SW480 (cell line): ENCODE data around the gene USP48.
"Not testable (repeated sequence)": the region's sequence is repeated elsewhere in the genome, so short reads cannot be mapped to it uniquely, and the experiment has no call there.

Source experiments
- DNase-seq: peaks from one replicate; pipeline ENCODE4 v3.0.0-alpha.2; 2016; ENCODE audit warnings: low spot score

USP48 gene

DNA sequence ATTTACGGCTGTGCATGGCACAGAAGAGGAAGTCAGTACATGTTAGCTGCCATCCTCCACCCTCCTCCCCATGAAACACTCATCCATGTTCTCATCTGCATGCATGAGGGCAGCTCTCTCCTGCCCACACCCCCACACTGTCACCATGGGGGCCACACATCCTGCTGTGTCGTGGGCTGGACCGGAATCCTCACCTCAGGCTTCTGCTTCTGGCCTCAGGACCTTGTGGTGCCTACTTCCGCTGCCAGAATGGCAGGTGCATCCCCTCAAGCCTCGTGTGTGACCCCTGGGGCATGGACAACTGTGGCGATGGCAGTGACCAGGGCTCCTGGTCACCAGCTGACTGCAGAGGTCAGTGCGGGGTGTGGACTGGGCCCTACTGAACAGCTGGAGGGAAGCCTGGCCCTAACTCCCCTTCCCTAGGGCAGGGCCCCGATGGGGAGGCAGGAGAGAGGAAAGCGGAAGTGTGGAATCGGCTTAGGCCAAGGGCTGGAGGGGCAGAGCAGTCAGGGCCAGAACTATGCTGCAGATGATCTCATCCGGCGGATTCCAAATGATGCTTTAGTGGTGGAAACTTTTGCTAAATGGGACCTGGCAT lies 32.9 kb upstream of the USP48 start:
- DNase-seq: no peak

GRCh38 chr1:21814981-21815582 lies 32.1 kb upstream of the USP48 start:
- DNase-seq: no peak

DNA sequence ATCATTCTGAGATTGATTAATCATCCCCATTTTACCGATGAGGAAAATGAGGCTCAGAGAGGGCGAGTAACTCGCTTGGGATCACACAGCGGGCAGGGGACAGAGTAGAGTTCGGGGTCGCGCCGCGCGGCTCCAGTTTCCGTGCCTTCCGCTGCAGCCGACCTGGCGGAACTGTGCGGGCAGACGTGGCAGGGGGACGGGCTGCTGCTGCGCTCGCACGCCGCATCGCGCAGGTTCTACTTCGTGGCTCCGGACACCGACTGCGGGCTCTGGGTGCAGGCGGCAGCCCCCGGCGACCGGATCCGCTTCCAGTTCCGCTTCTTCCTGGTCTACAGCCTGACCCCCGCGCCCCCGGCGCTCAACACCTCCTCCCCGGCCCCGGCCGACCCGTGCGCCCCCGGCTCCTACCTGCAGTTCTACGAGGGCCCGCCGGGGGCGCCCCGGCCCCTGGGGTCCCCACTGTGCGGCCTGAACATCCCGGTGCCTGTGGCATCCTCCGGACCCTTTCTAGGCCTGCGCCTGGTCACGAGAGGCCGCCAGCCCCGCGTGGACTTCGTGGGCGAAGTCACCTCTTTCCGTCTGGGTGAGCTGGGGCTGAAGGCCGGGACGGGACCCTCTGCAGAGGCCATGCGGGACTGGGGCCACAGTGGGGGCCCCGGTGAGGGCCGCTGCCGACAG lies 31.4 kb upstream of the USP48 start:
- no peak for DNase-seq

DNA sequence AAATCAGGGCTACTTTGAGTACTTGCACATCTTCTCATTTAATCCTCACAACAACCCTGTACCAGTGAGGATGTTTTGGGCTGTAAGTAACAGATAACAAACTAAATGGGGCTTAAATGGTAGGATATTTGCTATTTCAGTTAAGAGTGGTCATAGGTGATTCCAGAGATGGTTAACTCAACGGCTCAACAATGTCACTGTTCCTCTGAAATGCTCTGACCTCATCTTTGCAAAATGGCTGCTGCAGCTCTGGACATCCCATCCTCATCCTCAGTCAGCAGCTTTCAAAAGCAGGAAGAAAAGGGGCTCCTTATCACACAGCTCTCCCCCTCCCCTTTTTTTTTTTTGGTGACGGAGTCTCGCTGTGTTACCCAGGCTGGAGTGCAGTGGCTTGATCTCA lies 30.6 kb upstream of the USP48 start:
- no peak for DNase-seq

DNA sequence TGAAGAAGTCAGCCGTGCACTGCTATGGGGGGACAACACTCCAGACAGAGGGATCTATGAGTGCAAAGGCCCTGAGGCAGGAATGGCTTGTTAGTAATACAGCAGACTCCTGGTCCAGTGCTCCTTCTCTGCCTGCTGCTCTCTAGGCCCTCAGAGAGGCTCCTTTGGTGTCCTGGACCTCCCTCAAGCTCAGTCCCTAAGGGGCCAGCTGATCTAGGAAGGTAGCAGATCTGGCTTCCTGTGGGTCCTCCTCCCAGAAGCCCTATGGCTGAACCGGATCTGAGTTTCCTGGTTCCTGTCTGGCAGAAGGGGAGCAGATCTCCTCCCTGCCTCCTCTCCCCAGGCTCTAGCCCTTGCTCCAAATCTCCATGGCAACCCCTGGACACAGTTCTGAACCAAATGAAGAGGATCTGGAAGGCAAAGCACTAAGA lies 28.9 kb upstream of the USP48 start, which contains the start of gene LDLRAD2:
Gene LDLRAD2 (plus strand): TSS at position 391 of the 431 bp plus-strand sequence. CDS start 187 bp downstream, outside the sequence.
- no peak for DNase-seq

GRCh38 chr1:21804536-21804935 lies 21.6 kb upstream of the USP48 start:
- DNase-seq: no peak

DNA sequence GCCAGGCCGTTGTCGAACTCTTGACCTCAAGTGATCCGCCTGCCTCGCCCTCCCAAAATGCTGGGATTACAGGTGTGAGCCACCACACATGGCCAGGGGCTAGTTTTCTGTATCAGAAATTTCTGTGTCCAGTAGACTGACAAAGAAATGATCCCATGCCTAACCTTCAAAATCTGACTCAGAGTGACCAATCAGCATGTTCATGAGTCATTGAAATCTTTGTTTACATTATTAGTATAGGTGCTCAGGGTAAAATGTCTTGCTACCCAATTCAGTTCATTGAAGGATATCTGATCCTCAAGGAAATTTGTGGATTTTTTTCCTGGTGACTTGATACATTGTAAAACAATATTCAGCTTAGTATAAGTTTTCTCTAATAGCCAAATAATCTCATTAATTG lies 18.2 kb upstream of the USP48 start:
- peak; percentile 17 for DNase-seq

DNA sequence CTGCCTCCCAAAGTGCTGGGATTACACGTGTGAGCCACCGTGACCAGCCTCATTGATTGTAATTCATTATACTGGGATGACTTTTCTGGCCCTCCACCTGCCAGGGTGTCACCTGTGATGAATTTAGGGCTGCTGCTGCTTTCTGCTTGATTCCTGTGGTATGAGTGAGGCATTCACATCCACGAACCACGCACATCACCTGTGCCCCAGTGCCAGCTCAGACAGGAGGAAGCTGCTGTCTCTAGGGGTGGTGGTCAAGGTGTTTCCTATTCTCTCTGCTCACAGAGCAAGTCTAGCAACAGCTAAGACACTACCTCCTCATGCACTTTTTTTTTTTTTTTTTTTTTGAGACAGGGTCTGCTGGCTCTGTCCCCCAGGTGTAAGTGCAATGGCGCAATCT lies 16.8 kb upstream of the USP48 start:
- no peak for DNase-seq

DNA sequence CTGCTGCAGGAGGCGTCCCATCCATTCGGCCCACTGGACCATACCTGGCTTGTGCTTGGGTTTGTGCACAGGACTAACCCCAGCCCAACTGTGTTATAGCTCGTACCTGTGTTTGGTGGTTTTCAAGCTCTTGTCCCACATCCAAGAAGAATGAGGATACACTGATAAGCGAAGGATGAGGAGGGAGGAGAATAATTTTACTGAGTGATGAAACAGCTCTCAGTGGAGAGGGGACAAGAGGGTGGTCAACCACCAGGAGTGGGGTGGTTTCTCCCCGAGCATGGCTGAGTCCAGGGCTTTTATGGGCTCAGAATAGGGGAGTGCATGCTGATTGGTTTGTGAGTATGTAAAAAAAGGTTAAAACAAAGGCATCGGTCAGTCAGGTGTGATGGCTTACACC lies 12.1 kb upstream of the USP48 start:
- DNase-seq: no peak

DNA sequence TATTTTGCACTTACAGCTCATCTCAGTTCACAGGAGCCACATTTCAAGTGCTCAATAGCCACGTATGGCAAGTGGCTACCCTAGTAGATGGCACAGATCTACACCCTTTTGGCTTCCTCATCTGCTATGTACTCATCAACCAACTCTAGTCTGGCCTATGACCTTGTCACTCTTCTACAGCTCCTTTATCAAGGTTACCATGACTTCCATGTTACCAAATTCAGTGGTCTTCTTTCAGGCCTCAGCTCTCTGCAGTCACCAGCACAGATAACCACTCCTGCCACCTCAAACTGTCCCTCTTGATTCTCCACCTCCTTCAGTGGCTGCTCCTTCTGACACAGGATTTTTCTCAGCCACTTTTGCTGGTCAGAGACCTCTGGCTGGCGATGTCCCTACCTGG lies 11.7 kb upstream of the USP48 start:
- no peak for DNase-seq

DNA sequence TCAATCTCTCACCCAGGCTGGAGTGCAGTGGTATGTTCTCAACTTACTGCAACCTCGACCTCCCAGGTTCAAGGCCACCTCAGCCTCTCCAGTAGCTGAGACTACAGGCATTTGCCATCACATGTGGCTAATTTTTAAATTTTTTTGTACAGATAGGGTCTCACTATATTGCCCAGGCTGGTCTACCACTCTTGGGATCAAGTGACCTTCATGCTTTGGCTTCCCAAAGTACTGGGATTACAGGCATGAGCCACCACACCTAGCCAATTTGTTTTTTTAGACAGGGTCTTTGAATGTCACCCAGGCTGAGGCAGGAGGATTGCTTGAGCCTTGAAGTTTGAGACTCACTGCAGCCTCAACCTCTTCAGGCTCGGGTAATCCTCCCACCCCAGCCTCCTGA lies 10.2 kb upstream of the USP48 start:
- no peak for DNase-seq

GRCh38 chr1:21786640-21787039 lies 3.7 kb upstream of the USP48 start:
- no peak for DNase-seq

GRCh38 chr1:21785764-21786163 lies 2.8 kb upstream of the USP48 start:
- DNase-seq: not testable (repeated sequence)

DNA sequence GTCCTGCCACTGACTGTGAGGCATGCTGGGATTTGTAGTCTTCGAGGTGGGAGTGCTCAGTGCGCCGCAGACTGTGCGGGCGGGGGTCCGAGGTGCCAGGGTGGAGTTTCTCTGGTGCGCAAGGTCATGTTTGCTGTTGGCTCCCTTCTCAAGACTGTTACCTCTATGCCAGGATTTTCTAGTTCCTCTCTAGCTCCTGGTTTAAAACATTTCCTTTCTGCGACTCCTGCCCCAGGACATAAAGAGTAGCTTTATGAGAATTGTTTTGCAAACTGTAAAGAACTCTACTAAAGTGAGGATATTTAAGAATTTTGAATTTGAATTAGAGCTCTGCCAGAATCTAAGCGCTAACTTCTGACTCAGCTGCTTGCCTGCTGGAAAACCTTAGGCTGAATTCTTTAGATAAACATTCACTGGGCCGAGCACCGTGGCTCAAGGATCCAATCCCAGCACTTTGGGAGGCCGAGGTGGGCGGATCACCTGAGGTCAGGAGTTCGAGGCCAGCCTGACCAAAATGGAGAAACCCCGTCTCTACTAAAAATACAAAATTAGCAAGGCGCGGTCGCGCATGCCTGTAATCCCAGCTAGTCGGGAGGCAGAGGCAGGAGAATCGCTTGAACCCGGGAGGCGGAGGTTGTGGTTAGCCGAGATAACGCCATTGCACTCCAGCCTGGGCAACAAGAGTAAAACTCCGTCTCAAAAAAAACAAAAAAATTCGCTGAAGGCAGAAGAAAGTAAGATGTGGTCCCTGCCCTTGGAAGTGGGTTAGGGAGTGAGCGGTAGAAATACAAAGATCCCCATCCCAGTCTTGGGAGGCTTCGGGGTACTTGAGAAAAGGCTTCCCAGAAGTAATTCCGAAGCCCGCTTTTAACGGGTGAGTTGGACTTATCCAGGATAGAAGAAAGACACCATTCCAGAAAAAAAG lies 992 bp upstream of the USP48 start:
- no peak for DNase-seq

- peak; percentile 57 for DNase-seq
Measured at GRCh38 chr1:21782349-21782867, 541 bp downstream of the USP48 start.

DNA sequence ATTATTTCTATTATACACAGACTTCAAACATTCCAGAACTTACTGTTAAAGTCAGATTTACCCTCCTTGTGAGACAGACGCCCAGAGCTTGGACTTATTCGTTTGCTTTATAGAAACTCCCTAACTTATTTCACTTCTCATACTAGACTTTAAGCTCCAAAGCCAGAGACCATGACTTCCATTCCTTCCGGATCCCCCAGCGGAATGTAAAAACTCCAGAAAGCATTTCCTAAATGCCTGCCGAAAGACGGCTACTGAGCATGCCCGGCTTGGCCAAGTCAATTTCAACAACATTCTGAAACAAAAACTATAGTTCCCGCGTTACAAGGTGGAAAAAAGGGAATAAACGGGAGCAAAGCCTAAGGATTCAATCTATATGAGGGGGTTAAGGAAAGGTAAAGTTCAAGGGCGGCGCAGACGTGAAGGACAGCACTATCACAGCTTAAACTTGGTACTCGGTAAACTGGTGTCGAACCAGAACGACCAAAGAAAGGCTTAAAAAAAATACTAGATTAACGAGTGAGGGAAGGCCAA lies 1.1 kb downstream of the USP48 start:
- DNase-seq: peak; percentile 43

GRCh38 chr1:21779613-21780521 lies 3.1 kb downstream of the USP48 start:
- no peak for DNase-seq

DNA sequence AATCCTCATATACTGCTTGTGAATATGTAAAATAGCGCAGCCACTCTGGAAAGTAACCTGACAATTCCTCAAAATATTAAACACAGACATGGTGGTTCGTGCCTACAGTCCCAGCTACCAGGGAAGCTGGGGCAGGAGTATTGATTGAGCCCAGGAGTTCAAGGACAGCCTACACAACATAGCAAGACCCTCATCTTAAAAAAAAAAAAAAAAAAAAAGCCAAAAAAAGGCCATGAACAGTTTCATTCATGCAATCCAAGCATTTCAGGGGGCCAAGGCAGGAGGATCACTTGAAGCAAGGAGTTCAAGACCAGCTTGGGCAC lies 4.6 kb downstream of the USP48 start:
- DNase-seq: no peak

GRCh38 chr1:21776925-21777324 lies 6.0 kb downstream of the USP48 start:
- DNase-seq: not testable (repeated sequence)

DNA sequence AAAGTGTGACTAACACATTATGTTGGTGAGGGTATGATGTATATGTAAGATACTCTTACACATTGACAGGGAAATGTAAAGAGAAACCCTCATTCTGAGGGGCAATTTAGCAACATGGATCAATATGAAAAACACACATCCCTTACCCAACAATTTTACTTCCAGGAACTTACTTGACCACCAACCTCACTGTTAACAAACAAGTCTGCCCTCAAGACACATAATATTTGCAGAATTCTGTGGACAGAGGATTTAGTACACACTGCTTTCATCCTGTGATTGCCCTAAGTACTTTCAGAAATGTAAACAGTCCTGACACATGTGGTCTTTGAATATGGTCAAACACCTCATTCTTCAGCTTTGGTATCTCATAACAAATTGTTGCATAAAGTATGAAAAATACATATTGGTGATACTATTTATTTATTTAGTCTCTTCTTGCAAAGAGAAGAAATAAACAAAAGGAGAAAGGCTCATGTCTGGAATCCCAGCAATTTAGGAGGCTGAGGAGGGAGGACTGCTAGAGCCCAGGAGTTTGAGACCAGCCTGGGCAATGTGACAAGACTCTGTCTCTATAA lies 6.9 kb downstream of the USP48 start:
- DNase-seq: no peak

- no peak for DNase-seq
Measured at GRCh38 chr1:21775550-21775914, 7.4 kb downstream of the USP48 start.
